CD4-positive, alpha-beta memory T cell (primary cell): ENCODE results near the gene B3GNT3. TPM values are rescaled to one million over a fixed set of nuclear protein-coding genes. Genes with fewer than 3 reads are reported as not detected.

Experiments used
- CTCF ChIA-PET: fragments of 350-600 bp; sonication (Branson Sonifier 250); formaldehyde crosslinking; loops from one replicate; lab custom pipeline; 2021; ENCODE audit warnings: inconsistent platforms; ENCODE audit not compliant: partially characterized antibody; lab: Charles Lee
- POLR2A ChIA-PET: fragments of 350-600 bp; sonication (Branson Sonifier 250); formaldehyde crosslinking; loops from one replicate; lab custom pipeline; 2021; ENCODE audit not compliant: partially characterized antibody; lab: Charles Lee
- DNase-seq, 5 donors: peaks; one replicate each; pipeline versions ENCODE4 v3.0.0 to v3.0.0-alpha.2; 2020 to 2022; ENCODE audit warnings: mixed read lengths in 1 of 5
- H3K27ac ChIP-seq: one replicate; pipeline ENCODE4 v1.7.0; 2013; ENCODE audit warnings: low read depth, low read length
- H3K27me3 ChIP-seq: 2 replicates; pipeline ENCODE4 v1.7.0; 2013; ENCODE audit warnings: mild to moderate bottlenecking, low read length, moderate library complexity; ENCODE audit not compliant: insufficient read depth
- H3K36me3 ChIP-seq: 2 replicates; pipeline ENCODE4 v1.7.0; 2013; ENCODE audit warnings: mild to moderate bottlenecking, low read length, moderate library complexity; ENCODE audit not compliant: insufficient read depth
- H3K4me1 ChIP-seq: 2 replicates; pipeline ENCODE4 v1.7.0; 2013; ENCODE audit warnings: mild to moderate bottlenecking, low read length, moderate library complexity; ENCODE audit not compliant: insufficient read depth
- H3K4me3 ChIP-seq, 2 donors: one replicate each; pipeline ENCODE4 v1.7.0; 2013; ENCODE audit warnings: low read length in 2 of 2, mild to moderate bottlenecking in 1 of 2
- H3K9me3 ChIP-seq, 2 donors: one replicate each; pipeline ENCODE4 v1.7.0; 2013; ENCODE audit warnings: low read length in 2 of 2, control low read depth in 1 of 2; ENCODE audit not compliant: control insufficient read depth in 1 of 2
- H3K27ac Mint-ChIP-seq, 7 donors: one replicate each; pipeline ENCODE4 v1.8.0; 2020 to 2021; ENCODE audit warnings: mixed read lengths in 7 of 7, mild to moderate bottlenecking in 6 of 7, inconsistent platforms in 3 of 7, moderate library complexity in 3 of 7
- H3K27me3 Mint-ChIP-seq, 2 donors: one replicate each; pipeline ENCODE4 v1.8.0; 2020 to 2021; ENCODE audit warnings: mixed read lengths in 2 of 2
- H3K36me3 Mint-ChIP-seq, 2 donors: one replicate each; pipeline ENCODE4 v1.8.0; 2020 to 2021; ENCODE audit warnings: mixed read lengths in 2 of 2, inconsistent platforms in 1 of 2, mild to moderate bottlenecking in 1 of 2
- H3K4me1 Mint-ChIP-seq, 4 donors: one replicate each; pipeline ENCODE4 v1.8.0; 2020 to 2021; ENCODE audit warnings: mixed read lengths in 4 of 4, mild to moderate bottlenecking in 1 of 4
- H3K4me3 Mint-ChIP-seq, 8 donors: one replicate each; pipeline ENCODE4 v1.8.0; 2020 to 2021; ENCODE audit warnings: mixed read lengths in 8 of 8, mild to moderate bottlenecking in 7 of 8, moderate library complexity in 6 of 8, inconsistent platforms in 3 of 8
- H3K9me3 Mint-ChIP-seq, 8 donors: one replicate each; pipeline ENCODE4 v1.8.0; 2020 to 2021; ENCODE audit warnings: mixed read lengths in 8 of 8, mild to moderate bottlenecking in 5 of 8, inconsistent platforms in 3 of 8, moderate library complexity in 1 of 8
- intact Hi-C: fragments of 100-400 bp; cut with micrococcal nuclease; formaldehyde crosslinking; loops from one replicate; pipeline ENCODE4 v1.15.1; 2023
- polyA plus RNA-seq, 2 donors: library from polyadenylated mRNA; unstranded; fragments of 300-500 nt; fragmentation: Illumina TruSeq; gene quantifications; one replicate each; pipeline ENCODE4 v1.2.3, GENCODE V29; 2021
- total RNA-seq, 2 experiments: library from RNA; stranded (reverse); gene quantifications; one replicate each; pipeline ENCODE4 v1.2.3, GENCODE V29; 2021

B3GNT3 gene
- total and polyA plus RNA-seq, 4 experiments from 2014 or later = 0.34 to 0.72 TPM; not detected in 2

DNA sequence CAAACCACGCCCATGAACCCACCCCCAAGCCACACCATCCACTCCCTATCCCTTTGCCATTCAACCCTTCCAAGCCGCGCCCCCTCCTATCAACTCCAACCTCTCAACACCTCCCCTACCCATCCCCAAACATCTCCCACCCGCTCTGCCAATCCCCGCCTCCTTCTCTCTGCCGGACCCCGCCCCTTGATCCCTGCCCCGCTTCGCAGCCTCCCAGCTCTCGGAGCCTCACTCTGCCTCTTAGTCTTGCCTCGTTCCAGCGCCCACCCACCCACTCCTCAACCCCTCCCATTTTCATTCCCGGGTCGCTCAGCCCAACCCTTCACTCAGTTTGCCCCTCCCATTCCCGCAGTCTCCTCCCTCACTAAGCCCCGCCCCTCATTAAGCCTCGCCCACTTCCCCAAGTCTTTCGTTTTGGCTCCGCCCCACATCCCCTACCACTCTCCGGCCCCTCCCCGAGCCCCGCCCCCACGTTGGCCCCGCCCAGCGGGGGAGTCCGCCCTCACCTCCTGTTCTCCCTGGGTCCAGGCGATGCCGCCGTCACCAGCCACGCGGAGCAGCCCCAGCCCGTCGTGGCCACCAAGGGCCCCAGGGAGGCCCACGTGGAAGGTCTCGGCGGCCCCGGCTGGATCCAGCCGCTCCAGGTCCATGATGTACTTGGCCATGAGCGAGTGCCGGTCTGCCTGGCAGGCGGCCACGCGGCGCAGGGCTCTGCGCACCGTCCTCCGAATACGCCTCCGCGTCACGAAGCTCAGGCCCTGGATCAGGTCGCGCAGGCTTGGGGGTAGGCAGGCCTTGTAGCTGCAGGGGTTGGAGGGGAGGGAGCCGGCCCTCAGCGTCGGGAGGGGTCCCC lies 47.1 kb downstream of the B3GNT3 start:
- Mint-ChIP-seq H3K36me3 (peaks cover 34 to 54% of the 10 kb centered on the region in 2 donors), H3K4me3 (no peak overlapping the region), H3K27me3 (no peaks in the 10 kb centered on the region), H3K9me3 (no peaks in the 10 kb centered on the region), H3K27ac (peak overlapping the region in 2 of 7 donors; percentile 24 to 75), H3K4me1 (peaks cover 14 to 43% (median 33%) of the 10 kb centered on the region in 4 donors)
- Histone ChIP-seq H3K27ac (no peak overlapping the region), H3K27me3 (no peaks in the 10 kb centered on the region), H3K4me1 (peaks cover 43% of the 10 kb centered on the region), H3K9me3 (no peaks in the 10 kb centered on the region), H3K4me3 (no peak overlapping the region), H3K36me3 (peaks cover 62% of the 10 kb centered on the region)
- DNase-seq = peak in 2 of 5 donors; percentile 27 to 43
- ChIA-PET POLR2A (interaction anchor here (1.0 to 1.7 kb wide), 2 partner anchors 17 to 122 kb away, joined by 3 to 6 read pairs; partner anchors contain the start of genes MAP1S and RPL18A), CTCF (interaction anchor here (1.0 kb wide), 1 partner anchor 13 kb away, joined by 4 read pairs; no protein-coding TSS in a partner anchor)
- intact Hi-C loops = no loop called here

DNA sequence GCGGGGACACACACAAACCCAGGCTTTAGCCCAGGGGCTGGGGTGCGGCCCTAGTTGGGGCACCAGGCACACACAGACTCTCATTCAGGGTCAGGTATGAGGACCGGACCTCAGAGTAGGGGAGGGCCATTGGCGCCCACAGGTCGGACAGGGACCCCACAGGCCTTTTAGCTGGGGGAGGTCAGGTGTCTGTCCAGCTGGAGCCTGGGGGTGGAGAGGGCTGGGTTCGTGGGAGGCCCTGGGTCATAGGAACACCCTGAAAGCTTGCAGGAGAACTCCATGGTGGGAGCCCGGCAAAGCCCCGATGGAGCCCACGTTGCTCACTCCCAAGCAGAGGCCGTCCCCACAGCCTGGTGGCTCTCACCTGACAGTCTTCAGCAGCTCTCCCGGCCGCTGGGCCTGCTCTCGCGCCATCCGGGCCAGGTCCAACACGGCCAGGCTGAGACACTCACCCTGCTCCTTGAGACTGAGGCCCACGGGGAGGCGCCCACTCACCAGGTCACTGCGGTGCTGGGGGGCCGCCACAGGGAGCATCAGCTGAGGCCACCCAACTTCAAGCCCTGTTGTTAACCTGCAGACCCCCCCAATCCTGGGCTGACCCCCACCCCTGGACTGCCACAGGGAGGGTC lies 47.8 kb downstream of the B3GNT3 start:
- peaks cover 59% of the 10 kb centered on the region for H3K36me3 ChIP-seq
- intact Hi-C loops = no loop called here
- H3K9me3 Mint-ChIP-seq = no peaks in the 10 kb centered on the region
- H3K4me1 Mint-ChIP-seq = peaks cover 14 to 50% (median 33%) of the 10 kb centered on the region in 4 donors
- H3K36me3 Mint-ChIP-seq = peaks cover 32 to 49% of the 10 kb centered on the region in 2 donors
- H3K9me3 ChIP-seq = no peaks in the 10 kb centered on the region
- H3K4me3 ChIP-seq = no peak overlapping the region
- no peak overlapping the region for H3K27ac ChIP-seq
- H3K27me3 ChIP-seq = no peaks in the 10 kb centered on the region
- ChIA-PET CTCF (interaction anchor here (1.0 to 1.2 kb wide), 3 partner anchors 12 to 39 kb away, joined by 3 to 4 read pairs (median 3); partner anchors contain the start of gene RPL18A), POLR2A (interaction anchor here (0.6 to 1.7 kb wide), 6 partner anchors 10 to 123 kb away, joined by 3 to 6 read pairs (median 3); partner anchors contain the start of genes MAP1S and RPL18A)
- peaks cover 43% of the 10 kb centered on the region for H3K4me1 ChIP-seq
- no peak for DNase-seq
- H3K27me3 Mint-ChIP-seq = no peaks in the 10 kb centered on the region
- H3K4me3 Mint-ChIP-seq = no peak overlapping the region
- H3K27ac Mint-ChIP-seq = peak overlapping the region in 2 of 7 donors; percentile 42 to 46

DNA sequence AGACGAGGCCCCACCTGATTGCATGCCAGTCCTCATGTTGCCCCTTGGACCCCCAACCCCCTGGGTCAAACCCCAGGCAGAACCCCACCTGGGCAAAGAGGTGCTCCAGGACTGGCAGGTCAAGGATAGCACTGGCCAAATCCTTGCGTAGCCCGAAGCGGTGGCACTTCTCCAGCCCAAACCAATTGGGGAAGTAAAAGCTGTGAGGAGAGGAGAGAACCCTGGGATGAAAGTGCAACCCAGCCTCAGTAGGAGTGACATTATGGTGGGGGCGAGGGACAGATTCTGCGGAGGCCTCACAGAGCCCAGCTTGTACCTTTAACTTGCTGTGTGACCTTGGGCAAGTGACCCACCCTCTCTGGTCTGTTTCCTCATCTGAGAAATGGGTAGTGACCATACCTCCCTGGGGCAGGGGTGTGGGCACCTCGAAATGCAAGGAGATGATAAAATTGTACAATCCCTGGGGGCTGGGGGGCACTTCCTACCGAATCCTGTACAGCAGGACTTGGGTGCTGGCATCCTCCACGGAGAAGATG lies 48.4 kb downstream of the B3GNT3 start:
- H3K4me3 Mint-ChIP-seq = peak overlapping the region in 4 of 8 donors; percentile 42 to 61 (median 50)
- no peaks in the 10 kb centered on the region for H3K9me3 ChIP-seq
- no peak overlapping the region for H3K27ac ChIP-seq
- intact Hi-C loops = no loop called here
- no peaks in the 10 kb centered on the region for H3K9me3 Mint-ChIP-seq
- CTCF ChIA-PET = interaction anchor here (1.0 to 1.2 kb wide), 3 partner anchors 11 to 40 kb away, joined by 3 to 4 read pairs (median 3); partner anchors contain the start of gene RPL18A
- peak overlapping the region in 5 of 7 donors; percentile 37 to 97 (median 78) for H3K27ac Mint-ChIP-seq
- H3K4me1 Mint-ChIP-seq = peaks cover 17 to 56% (median 36%) of the 10 kb centered on the region in 4 donors
- peaks cover 53% of the 10 kb centered on the region for H3K36me3 ChIP-seq
- H3K4me1 ChIP-seq = peaks cover 48% of the 10 kb centered on the region
- POLR2A ChIA-PET = interaction anchor here (0.6 to 1.7 kb wide), 6 partner anchors 10 to 124 kb away, joined by 3 to 6 read pairs (median 3); partner anchors contain the start of genes MAP1S and RPL18A
- DNase-seq = no peak
- H3K27me3 ChIP-seq = no peaks in the 10 kb centered on the region
- H3K4me3 ChIP-seq = no peak overlapping the region
- H3K27me3 Mint-ChIP-seq = no peaks in the 10 kb centered on the region
- peaks cover 26 to 44% of the 10 kb centered on the region in 2 donors for H3K36me3 Mint-ChIP-seq

DNA sequence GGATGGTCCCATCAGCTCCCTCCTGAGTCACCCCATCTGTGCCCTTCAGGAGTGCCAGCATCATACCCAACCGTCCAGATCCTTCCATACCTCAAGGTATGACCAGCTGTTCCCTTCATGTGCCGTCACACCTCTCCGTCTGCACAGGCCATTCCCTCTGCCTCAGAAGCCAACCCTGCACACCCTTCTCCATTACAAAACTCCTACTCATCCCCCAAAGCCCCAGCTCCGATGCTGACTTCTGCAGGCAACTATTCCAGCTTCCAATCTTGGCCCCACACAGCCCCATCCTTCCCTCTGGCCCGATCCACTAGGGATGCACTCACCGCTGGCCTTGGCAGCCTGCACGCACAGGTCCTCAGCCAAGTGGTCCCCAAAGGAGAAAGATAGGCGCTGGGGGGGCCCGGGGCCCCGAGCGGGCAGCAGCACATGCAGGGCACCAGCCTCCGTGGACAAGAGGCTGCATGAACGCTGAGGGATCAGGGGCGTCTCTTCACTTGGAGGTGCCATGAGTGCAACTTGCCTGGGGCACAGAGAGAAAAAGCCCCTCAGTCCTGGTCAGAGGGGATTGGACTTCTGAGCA lies 49.1 kb downstream of the B3GNT3 start:
- Mint-ChIP-seq H3K27me3 (no peaks in the 10 kb centered on the region), H3K4me1 (peaks cover 22 to 60% (median 42%) of the 10 kb centered on the region in 4 donors), H3K36me3 (peaks cover 22 to 40% of the 10 kb centered on the region in 2 donors), H3K9me3 (no peaks in the 10 kb centered on the region), H3K27ac (peak overlapping the region; percentile 46 to 97 (median 78)), H3K4me3 (peak overlapping the region in 7 of 8 donors; percentile 5 to 94 (median 61))
- ChIA-PET CTCF (interaction anchor here (1.2 kb wide), 1 partner anchor 41 kb away, joined by 3 read pairs; no protein-coding TSS in a partner anchor), POLR2A (interaction anchor here (0.9 to 1.7 kb wide), 4 partner anchors 9 to 15 kb away, joined by 3 to 6 read pairs (median 4); partner anchors contain the start of gene RPL18A)
- no peak for DNase-seq
- Histone ChIP-seq H3K4me1 (peaks cover 55% of the 10 kb centered on the region), H3K9me3 (no peaks in the 10 kb centered on the region), H3K27me3 (no peaks in the 10 kb centered on the region), H3K27ac (peak overlapping the region; percentile 28), H3K36me3 (peaks cover 49% of the 10 kb centered on the region), H3K4me3 (no peak overlapping the region)
- intact Hi-C loops = no loop called here

DNA sequence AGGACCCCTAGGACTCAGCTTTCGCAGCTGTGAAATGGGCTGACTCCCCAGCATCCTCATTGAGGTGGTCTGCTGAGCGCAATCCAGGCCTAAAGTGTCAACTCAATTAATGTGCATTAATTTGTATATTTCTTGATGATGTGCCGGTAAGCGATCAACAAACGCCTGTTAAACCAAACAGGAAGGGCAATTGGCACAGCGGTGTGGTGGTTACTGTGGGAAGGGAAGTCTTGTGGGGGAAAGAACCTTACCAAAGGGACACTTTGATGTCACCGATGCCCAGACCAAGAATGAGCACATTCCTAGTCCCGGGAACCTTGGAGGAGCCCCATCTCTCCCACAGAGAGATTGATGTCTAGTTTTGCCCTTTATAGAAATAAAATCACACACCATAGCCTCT lies 51.2 kb downstream of the B3GNT3 start:
- Histone ChIP-seq H3K36me3 (peaks cover 29% of the 10 kb centered on the region), H3K27me3 (no peaks in the 10 kb centered on the region), H3K4me1 (peaks cover 75% of the 10 kb centered on the region), H3K4me3 (peak overlapping the region; percentile 47 to 76), H3K9me3 (no peaks in the 10 kb centered on the region), H3K27ac (peak overlapping the region; percentile 91)
- POLR2A ChIA-PET = interaction anchor here (1.1 to 7.1 kb wide), 7 partner anchors 13 to 155 kb away, joined by 3 to 60 read pairs (median 8); partner anchors contain the start of genes FCHO1 and RPL18A
- intact Hi-C loops = no loop called here
- Mint-ChIP-seq H3K9me3 (no peaks in the 10 kb centered on the region), H3K4me3 (peak overlapping the region; percentile 91 to 98 (median 94)), H3K36me3 (peaks cover 10 to 25% of the 10 kb centered on the region in 2 donors), H3K27ac (peak overlapping the region; percentile 95 to 98 (median 97)), H3K4me1 (peaks cover 33 to 72% (median 52%) of the 10 kb centered on the region in 4 donors), H3K27me3 (no peaks in the 10 kb centered on the region)
- CTCF ChIA-PET = interaction anchor here (1.3 to 4.9 kb wide), 5 partner anchors 9 to 87 kb away, joined by 3 to 23 read pairs (median 5); partner anchors contain the start of gene CCDC124
- DNase-seq = peak; percentile 48 to 80 (median 53)
